BE2C (cell line): Measurements from ENCODE around the gene RAPGEF2.

Experiments
- DNase-seq: peaks from one replicate; pipeline ENCODE4 v3.0.0-alpha.2; 2020
- H3K27me3 ChIP-seq: fragments of 250-450 bp; sonication (Bioruptor Pico); 2 replicates; pipeline ENCODE4 v1.5.1; 2020; ENCODE audit warnings: mild to moderate bottlenecking
- H3K36me3 ChIP-seq: fragments of 250-450 bp; sonication (Bioruptor Pico); 2 replicates; pipeline ENCODE4 v1.5.1; 2020; ENCODE audit warnings: mild to moderate bottlenecking
- H3K4me1 ChIP-seq: fragments of 250-450 bp; sonication (Bioruptor Pico); 2 replicates; pipeline ENCODE4 v1.5.1; 2020
- H3K4me3 ChIP-seq: 2 replicates; pipeline ENCODE4 v1.5.1; 2011; ENCODE audit warnings: low read depth, low read length
- H3K9me3 ChIP-seq: fragments of 250-450 bp; sonication (Bioruptor Pico); 2 replicates; pipeline ENCODE4 v1.5.1; 2020
- CTCF ChIP-seq: IDR thresholded peaks from 2 replicates; pipeline ENCODE4 v1.5.1; 2012; ENCODE audit warnings: mild to moderate bottlenecking, low read depth, low read length

RAPGEF2 gene

GRCh38 chr4:159197885-159198269 lies 95.0 kb downstream of the RAPGEF2 start:
- Histone ChIP-seq H3K4me1 (no peaks in the 10 kb centered on the region), H3K9me3 (no peaks in the 10 kb centered on the region), H3K4me3 (no peak overlapping the region), H3K36me3 (no peaks in the 10 kb centered on the region), H3K27me3 (no peaks in the 10 kb centered on the region)
- TF ChIP-seq CTCF = no peak
- no peak for DNase-seq

DNA sequence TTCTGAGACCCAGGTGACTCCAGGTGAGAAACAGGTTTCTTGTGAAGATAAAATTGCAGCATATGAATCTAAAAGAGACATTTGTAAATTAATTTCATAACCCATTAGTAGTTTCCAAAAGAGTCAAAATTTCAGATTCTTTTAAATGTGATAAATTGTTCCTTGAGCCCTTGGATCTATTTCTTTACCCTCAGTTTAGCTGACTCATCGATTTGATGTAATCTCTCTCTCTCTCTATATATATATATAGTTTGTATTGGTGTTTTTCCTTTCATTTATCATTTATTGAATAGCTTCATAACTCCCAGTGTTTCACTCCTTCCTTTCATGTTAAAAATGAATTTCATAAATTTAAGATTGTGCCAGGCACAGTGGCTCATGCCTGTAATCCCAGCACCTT lies 96.9 kb downstream of the RAPGEF2 start:
- no peak for DNase-seq

GRCh38 chr4:159201168-159201567 lies 98.3 kb downstream of the RAPGEF2 start:
- no peak for TF ChIP-seq CTCF
- no peak for DNase-seq
- no peak overlapping the region for H3K4me3 ChIP-seq
- H3K4me1 ChIP-seq = no peaks in the 10 kb centered on the region
- no peaks in the 10 kb centered on the region for H3K27me3 ChIP-seq
- no peaks in the 10 kb centered on the region for H3K36me3 ChIP-seq
- H3K9me3 ChIP-seq = no peaks in the 10 kb centered on the region

More for the DNA sequence above, 96.9 kb downstream of the RAPGEF2 start:
- H3K9me3 ChIP-seq = no peaks in the 10 kb centered on the region
- no peaks in the 10 kb centered on the region for H3K27me3 ChIP-seq
- TF ChIP-seq CTCF = no peak
- H3K4me1 ChIP-seq = no peaks in the 10 kb centered on the region
- no peaks in the 10 kb centered on the region for H3K36me3 ChIP-seq
- H3K4me3 ChIP-seq = no peak overlapping the region

DNA sequence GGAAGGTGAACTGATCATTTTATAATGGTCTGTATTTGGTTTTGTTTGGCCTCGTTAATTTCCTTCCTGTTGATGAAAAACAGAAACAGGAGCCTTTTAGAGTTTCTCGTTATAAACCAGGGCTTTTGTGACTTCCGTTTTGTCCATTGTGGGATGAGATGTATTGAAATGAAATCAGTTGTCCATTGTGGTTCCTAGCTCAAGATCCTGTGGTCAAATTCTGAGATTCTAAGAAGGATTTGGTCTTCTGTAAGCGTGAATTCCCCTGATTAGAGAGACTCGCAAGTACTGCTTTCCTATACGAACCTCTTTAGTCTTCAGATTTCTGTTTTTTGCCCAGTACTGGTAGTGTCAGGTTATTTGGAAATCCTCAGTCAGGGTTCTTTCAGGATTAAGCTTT lies 101.7 kb downstream of the RAPGEF2 start:
- H3K36me3 ChIP-seq = no peaks in the 10 kb centered on the region
- no peaks in the 10 kb centered on the region for H3K4me1 ChIP-seq
- no peaks in the 10 kb centered on the region for H3K9me3 ChIP-seq
- no peak for DNase-seq
- no peak for TF ChIP-seq CTCF
- no peaks in the 10 kb centered on the region for H3K27me3 ChIP-seq
- H3K4me3 ChIP-seq = no peak overlapping the region

DNA sequence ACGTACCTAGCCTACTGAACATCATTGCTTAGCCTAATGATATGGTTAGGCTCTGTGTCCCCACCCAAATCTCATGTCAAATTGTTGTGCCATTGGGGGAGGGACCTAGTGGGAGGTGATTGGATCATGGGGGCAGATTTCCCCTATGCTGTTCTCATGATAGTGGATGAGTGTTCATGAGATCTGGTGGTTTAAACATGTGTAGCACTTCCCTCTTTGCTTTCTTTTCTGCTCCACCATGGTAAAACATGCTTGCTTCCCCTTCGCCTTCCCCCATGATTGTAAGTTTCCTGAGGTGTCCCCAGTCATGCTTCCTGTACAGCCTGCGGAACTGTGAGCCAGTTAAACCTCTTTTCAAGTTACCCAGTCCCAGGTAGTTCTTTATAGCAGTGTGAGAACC lies 102.6 kb downstream of the RAPGEF2 start:
- Histone ChIP-seq H3K36me3 (no peaks in the 10 kb centered on the region), H3K9me3 (no peaks in the 10 kb centered on the region), H3K27me3 (no peaks in the 10 kb centered on the region), H3K4me1 (no peaks in the 10 kb centered on the region), H3K4me3 (no peak overlapping the region)
- TF ChIP-seq CTCF = no peak
- no peak for DNase-seq

- TF ChIP-seq CTCF = no peak
Observed at GRCh38 chr4:159206427-159206871, 103.6 kb downstream of the RAPGEF2 start.

More at GRCh38 chr4:159206427-159206871, 103.6 kb downstream of the RAPGEF2 start:
- Histone ChIP-seq H3K27me3 (no peaks in the 10 kb centered on the region), H3K4me3 (no peak overlapping the region), H3K9me3 (no peaks in the 10 kb centered on the region), H3K4me1 (no peaks in the 10 kb centered on the region), H3K36me3 (no peaks in the 10 kb centered on the region)
- DNase-seq = no peak
